Occipital lobe (tissue), 2 donors: ENCODE results near the gene RPS6KA2. TPM values are rescaled to one million over a fixed set of nuclear protein-coding genes. Genes with fewer than 3 reads are reported as not detected.
"Not testable (repeated sequence)": the region's sequence is repeated elsewhere in the genome, so short reads cannot be mapped to it uniquely, and the experiment has no call there.

Experiments
- DNase-seq: peaks from one replicate; lab custom pipeline; 2025; lab: John Stamatoyannopoulos, UW
- total RNA-seq: library from RNA; depleted of rRNA; stranded (reverse); fragments of >200 nt; gene quantifications from one replicate; pipeline ENCODE4 v1.2.3, GENCODE V29; 2014

Gene RPS6KA2
- total RNA-seq, 1 donor from 2014 or later: 18.4 TPM

DNA sequence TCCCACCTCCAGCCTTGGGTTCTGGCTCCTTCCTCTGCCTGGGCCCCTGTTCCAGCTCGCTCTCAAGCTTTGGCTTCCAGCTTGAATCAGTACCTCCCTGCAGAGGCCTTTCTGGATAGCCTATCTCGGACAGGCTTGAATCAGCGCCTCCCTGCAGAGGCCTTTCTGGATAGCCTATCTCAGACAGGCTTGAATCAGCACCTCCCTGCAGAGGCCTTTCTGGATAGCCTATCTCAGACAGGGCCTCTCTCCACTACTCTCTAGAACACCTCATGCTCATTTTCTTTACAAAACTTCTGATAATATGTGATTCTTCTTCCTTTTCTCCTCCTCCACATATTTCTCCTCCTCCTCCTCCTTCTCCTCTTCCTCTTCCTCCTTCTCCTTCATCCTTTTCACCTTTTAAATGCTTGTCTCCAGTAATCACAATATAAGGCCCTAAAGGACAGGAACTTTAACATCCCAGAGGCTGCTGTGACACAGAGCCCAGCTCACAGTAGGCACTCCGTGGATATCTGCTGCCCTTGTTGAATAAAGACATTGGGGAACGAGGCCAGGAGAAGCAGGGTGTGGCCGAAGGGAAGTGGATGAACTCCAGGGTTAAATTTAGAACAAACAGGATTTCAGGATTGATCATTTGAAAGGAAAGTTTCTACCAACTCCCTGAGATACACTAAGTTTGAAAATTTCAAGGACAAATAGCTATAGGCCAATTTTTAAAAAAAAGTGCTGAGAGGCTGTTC, 9.3 kb upstream of the RPS6KA2 start:
- no peak for DNase-seq

- no peak for DNase-seq
Measured at GRCh38 chr6:166635013-166635970, 8.2 kb upstream of the RPS6KA2 start.

GRCh38 chr6:166634581-166634980, 7.5 kb upstream of the RPS6KA2 start:
- DNase-seq: not testable (repeated sequence)

- no peak for DNase-seq
Measured at GRCh38 chr6:166633732-166634535, 6.9 kb upstream of the RPS6KA2 start.

- DNase-seq: no peak
Measured at GRCh38 chr6:166632731-166633130, 5.7 kb upstream of the RPS6KA2 start.

GRCh38 chr6:166630462-166630861, 3.4 kb upstream of the RPS6KA2 start:
- no peak for DNase-seq

DNA sequence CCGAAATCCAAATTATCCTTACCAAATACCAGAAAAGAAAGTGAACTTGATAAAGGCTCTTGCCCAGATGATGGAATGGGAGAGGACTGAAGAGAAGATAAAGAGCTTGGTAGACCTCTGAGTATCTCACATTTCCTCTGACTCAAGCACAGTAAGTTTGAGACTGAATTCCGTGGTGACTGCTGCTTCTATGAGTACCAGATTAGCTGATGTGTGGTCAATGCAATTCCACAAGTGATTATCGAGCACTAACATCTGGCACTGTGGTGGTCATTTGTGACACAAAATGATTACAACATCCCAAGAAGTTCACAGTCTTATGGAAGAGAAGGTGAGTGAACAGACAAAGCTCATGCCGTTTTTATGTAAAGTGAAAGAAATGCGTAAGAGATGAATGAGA, 2.6 kb upstream of the RPS6KA2 start:
- DNase-seq: no peak

DNA sequence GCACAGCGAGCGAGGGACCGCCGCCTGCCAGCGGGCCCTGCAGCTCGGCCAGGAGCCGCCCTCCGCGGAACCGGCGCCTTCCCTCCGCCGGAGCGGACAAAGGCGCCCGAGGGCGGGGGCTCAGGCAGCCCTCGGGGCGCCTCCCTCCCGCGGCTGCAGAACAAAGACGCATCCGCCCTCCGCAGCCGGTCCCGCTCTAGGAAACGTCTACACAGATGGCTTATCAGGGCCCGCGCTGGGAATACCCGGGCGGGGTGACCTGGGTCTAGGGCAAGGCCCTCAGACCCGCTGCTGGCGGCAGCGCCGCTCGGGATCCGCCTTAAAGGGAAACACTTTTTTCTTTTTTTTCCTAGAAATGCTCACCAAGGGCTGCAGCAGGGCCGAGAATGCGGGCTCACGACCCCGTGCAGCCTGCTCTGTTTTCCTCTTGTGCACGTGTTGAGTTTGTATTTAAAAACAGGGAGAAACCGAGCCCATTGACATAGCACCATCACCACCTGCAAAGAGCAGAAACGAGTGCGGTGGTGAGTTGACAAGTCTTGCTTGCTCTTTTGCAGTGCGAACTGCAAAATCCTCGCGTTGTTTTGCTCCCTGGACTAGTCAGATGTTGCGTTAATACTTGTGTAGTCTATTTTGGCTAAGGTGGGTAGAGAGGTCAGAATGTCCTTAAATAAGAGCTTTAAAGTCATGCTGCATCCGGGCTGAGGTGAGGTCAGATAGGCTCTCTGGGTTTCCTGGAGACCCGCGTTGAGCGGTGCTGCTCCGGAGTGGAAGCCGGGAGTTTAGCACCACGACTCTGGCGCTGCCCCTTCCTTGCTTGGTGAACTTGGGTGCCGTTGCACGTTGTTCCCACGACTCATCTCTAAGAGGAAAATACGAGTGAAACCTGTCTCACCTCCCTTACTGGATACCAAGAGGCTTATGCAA, 1.1 kb upstream of the RPS6KA2 start:
- no peak for DNase-seq

GRCh38 chr6:166626177-166627032, 646 bp downstream of the RPS6KA2 start:
- DNase-seq: no peak

DNA sequence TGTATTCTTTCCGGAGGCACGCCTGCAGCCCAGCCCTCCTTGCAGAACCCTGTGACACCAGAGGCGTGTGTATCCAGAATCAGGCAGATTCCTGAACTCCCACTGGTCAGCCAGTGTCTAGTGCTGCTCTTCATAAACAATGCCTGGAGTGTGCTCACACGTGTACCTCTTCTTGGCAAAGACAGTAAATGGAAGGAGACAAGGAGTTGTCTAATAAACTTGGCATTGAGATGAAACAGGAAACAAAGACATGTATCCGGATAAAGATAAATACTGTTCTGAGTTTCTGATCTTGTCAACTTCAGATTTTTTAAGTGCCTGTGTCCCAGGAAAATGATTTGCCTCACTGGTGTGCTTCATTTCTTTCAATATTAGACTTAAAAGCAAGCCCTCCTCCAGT, 1.7 kb downstream of the RPS6KA2 start:
- DNase-seq: no peak

DNA sequence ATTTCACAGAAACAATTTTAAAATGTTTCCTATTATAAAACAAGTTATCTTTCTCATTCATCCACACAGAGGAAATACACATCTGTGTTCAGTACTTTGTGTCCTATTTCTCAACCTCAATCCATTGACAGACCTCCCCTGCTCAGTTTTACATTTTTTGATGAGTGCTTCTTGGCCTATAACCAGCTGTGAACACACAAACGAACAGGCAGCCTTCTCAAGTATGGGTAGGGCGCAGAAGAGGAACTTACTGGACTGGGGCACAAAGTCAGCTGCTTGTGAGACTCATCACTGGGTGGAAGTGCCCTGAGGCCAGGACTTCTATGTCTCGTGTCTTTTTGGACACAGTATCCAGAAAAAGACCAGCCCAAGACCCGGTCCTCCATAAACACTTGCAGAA, 2.8 kb downstream of the RPS6KA2 start:
- no peak for DNase-seq

- no peak for DNase-seq
Measured at GRCh38 chr6:166623318-166623717, 3.7 kb downstream of the RPS6KA2 start.

DNA sequence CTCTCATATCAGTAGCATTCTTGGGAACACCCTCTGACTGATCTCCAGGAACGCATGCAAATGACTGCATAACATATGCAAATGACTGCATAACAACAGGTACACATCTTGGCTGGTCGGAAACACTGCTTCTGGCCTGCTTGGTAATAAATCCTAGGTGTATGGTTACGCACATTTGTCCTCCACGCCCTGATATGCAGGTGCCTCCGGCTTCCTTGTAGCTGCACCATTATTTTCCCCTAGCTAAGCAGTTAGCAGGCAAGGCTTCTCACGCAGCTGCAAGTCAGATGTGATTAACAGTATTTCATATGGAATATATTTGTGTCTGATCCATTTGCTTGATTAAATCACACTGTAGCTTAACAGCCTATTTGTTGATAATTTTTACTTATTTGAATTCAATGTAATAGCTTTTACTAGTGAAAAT, 5.9 kb downstream of the RPS6KA2 start:
- no peak for DNase-seq

- DNase-seq: no peak
Measured at GRCh38 chr6:166620478-166621113, 6.5 kb downstream of the RPS6KA2 start.

DNA sequence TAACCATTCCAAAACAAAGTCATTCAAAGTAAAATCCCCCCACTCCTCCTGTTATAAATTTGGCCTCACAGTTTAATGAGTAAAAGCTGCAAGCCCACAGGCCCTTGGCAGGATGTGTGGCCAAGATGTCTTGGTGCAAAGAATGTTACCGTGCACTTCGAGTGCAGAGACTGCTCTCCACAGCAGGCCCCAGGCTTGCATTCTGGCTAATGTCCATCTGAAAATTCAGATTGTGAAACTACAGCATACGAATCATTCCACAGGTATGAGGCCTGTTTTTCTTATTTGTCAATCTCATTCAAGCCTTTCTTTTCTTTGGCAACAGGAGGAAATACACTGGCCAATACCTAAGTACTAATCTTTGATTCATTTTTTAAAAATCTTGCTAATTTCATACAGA, 7.1 kb downstream of the RPS6KA2 start:
- DNase-seq: no peak

DNA sequence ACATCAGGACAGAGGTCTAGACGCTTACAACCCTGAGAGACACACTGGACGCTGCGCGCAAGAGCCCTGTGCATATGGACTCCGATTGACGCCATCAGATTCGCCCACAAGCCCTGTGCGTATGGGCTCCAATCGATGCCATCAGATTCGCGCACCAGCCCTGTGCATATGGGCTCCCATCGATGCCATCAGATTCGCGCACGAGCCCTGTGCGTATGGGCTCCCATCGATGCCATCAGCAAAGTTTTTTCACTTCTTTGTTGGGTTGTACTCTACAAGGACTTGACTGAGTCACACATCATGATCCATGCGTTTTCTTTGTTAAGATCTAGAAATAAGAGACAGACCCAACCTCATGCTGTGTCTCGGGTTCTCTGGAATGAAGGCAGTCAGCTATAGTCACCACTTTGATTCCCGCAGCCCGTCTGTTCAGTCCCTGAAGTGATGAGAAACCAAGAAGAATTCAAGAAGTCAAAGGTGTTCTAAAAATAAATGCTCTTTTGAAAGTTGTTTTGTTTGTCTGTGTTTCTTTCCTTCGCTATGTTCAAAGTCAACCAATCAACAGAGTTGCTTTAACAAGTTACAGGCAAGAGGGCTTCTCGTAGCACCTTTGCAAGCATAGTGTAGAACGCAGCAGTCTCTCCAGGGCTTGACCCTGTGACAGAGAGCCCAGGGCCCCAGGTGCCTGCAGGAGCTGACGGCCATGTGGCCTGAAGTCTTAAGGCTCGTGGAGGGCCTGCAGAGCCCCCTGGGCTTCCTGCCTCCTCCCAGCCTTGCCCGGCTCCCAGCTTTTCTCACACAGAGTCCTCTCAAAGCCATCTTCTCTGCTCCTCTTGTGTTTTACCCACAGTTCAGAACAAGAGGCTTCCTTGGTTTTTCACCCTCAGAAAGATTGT, 7.9 kb downstream of the RPS6KA2 start:
- no peak for DNase-seq

DNA sequence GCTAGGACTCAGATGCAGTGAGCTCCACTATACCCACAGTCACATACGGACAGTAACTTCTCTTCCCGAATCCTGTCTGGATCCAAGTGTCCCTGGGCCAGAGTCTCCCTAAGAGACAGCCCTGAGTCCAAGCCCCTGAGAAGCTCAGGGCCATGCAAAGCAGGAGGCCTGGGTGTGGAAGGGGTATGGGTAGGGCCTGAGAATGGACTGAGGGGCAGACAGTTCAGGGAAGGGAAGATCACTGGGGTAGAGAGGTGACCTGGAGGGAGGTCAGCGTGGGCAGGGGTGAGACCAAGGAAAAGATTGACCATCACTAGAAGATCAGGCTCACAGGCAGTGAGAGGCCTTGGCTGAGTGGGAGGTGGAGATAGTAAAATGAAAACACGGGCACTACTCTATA, 8.8 kb downstream of the RPS6KA2 start:
- DNase-seq: no peak

DNA sequence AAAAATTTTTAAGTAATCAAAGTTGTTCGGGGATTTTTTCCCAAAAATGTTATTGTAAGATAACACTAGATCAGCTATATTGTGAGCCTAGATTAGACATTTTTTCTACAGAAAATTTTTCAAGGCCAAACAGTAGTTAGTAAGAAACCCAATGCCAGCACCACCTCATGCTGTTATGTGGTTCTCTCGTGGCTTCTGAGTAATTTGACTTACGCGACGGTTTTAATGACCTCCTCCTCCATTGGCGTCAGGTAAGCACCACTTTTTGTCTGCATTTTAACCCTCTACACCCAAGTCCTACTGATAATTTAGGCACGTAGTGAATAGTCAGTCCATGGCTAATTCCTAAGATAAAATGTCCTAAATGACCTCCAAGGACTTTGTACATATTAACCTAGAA, 9.7 kb downstream of the RPS6KA2 start:
- no peak for DNase-seq
